KMS-11 (cell line): ENCODE measurements around the gene GLS.

Experiments
- H2AFZ ChIP-seq: fragments of 200-600 bp; sonication (generic); 2 replicates; pipeline ENCODE4 v1.6.1; 2016; ENCODE audit warnings: antibody characterized with exemption, mixed run types, low read depth
- H3K27ac ChIP-seq: fragments of 200-600 bp; sonication (generic); 2 replicates; pipeline ENCODE4 v1.6.1; 2016; ENCODE audit warnings: mild to moderate bottlenecking, mixed run types
- H3K27me3 ChIP-seq: fragments of 200-600 bp; sonication (generic); 2 replicates; pipeline ENCODE4 v1.6.1; 2017; ENCODE audit warnings: mild to moderate bottlenecking, low read depth, mixed run types, moderate library complexity; ENCODE audit not compliant: insufficient read depth
- H3K36me3 ChIP-seq: fragments of 200-600 bp; sonication (generic); 2 replicates; pipeline ENCODE4 v1.6.1; 2017; ENCODE audit warnings: mild to moderate bottlenecking, mixed run types; ENCODE audit not compliant: insufficient read depth
- H3K4me1 ChIP-seq: fragments of 200-600 bp; sonication (generic); 2 replicates; pipeline ENCODE4 v1.6.1; 2016; ENCODE audit warnings: mild to moderate bottlenecking, low read depth, mixed run types; ENCODE audit not compliant: poor library complexity, severe bottlenecking
- H3K4me2 ChIP-seq: fragments of 200-600 bp; sonication (generic); 2 replicates; pipeline ENCODE4 v1.7.0; 2016; ENCODE audit warnings: mild to moderate bottlenecking, mixed run types
- H3K4me3 ChIP-seq: fragments of 200-600 bp; sonication (generic); IDR thresholded peaks from 2 replicates; pipeline ENCODE4 v1.6.1; 2017; ENCODE audit warnings: low read depth, low read length, mixed read lengths; ENCODE audit not compliant: insufficient read depth
- H3K79me2 ChIP-seq: fragments of 200-600 bp; sonication (generic); 2 replicates; pipeline ENCODE4 v1.6.1; 2016; ENCODE audit warnings: low read depth, mixed run types; ENCODE audit not compliant: insufficient read depth
- H3K9ac ChIP-seq: fragments of 200-600 bp; sonication (generic); 2 replicates; pipeline ENCODE4 v1.6.1; 2016; ENCODE audit warnings: mild to moderate bottlenecking, mixed run types
- H4K20me1 ChIP-seq: fragments of 200-600 bp; sonication (generic); 2 replicates; pipeline ENCODE4 v1.6.1; 2016; ENCODE audit warnings: mild to moderate bottlenecking, mixed run types; ENCODE audit not compliant: insufficient read depth
- CTCF ChIP-seq: fragments of 200-600 bp; sonication (generic); conservative IDR thresholded peaks from 2 replicates; pipeline ENCODE4 v1.6.1; 2017; ENCODE audit warnings: low read depth, mild to moderate bottlenecking, antibody characterized with exemption, low read length, moderate library complexity, mixed read lengths

GLS gene

GRCh38 chr2:190836767-190837166, 43.9 kb upstream of the GLS start:
- no peak overlapping the region for H3K9ac ChIP-seq
- H3K27ac ChIP-seq: no peak overlapping the region
- no peak overlapping the region for H2AFZ ChIP-seq
- H3K79me2 ChIP-seq: no peaks in the 10 kb centered on the region
- no peaks in the 10 kb centered on the region for H3K36me3 ChIP-seq
- no peak overlapping the region for H3K4me2 ChIP-seq
- H4K20me1 ChIP-seq: no peaks in the 10 kb centered on the region
- H3K4me1 ChIP-seq: no peaks in the 10 kb centered on the region
- no peak for TF ChIP-seq CTCF
- no peak overlapping the region for H3K4me3 ChIP-seq
- no peaks in the 10 kb centered on the region for H3K27me3 ChIP-seq

GRCh38 chr2:190837420-190837819, 43.2 kb upstream of the GLS start:
- no peaks in the 10 kb centered on the region for H3K4me1 ChIP-seq
- no peak overlapping the region for H3K4me3 ChIP-seq
- H3K9ac ChIP-seq: no peak overlapping the region
- no peak overlapping the region for H3K4me2 ChIP-seq
- H3K36me3 ChIP-seq: no peaks in the 10 kb centered on the region
- H3K79me2 ChIP-seq: no peaks in the 10 kb centered on the region
- H4K20me1 ChIP-seq: no peaks in the 10 kb centered on the region
- H2AFZ ChIP-seq: no peak overlapping the region
- TF ChIP-seq CTCF: no peak
- no peak overlapping the region for H3K27ac ChIP-seq
- H3K27me3 ChIP-seq: no peaks in the 10 kb centered on the region

- Histone ChIP-seq H3K9ac (no peak overlapping the region), H3K27ac (no peak overlapping the region), H4K20me1 (no peaks in the 10 kb centered on the region), H3K27me3 (no peaks in the 10 kb centered on the region), H3K79me2 (no peaks in the 10 kb centered on the region), H3K36me3 (no peaks in the 10 kb centered on the region), H3K4me1 (no peaks in the 10 kb centered on the region), H3K4me3 (no peak overlapping the region), H2AFZ (no peak overlapping the region), H3K4me2 (no peak overlapping the region)
- no peak for TF ChIP-seq CTCF
These were observed 42.7 kb upstream of the GLS start for GRCh38 chr2:190837952-190838361.

DNA sequence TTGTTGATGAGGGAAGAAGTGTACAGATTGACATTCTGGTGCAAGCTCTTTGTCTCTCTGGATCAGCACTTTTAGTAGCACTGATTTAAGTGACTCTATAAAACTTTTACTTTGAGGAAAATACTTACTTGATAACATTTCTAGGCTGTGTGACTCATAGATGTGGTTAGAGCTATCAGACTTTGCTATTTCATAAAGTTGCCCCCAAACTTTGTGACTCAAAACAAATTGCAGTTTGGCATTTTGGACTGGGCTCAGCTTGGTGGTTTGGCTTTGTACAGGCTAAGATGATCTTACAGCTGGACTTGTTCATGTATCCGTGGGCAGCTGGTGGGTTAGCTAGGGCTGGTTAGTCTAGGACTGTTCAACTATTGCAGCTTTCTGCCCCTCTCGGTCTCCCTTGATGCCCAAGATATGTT, 42.1 kb upstream of the GLS start:
- Histone ChIP-seq H3K27me3 (no peaks in the 10 kb centered on the region), H3K4me1 (no peaks in the 10 kb centered on the region), H3K27ac (no peak overlapping the region), H3K4me3 (no peak overlapping the region), H3K79me2 (no peaks in the 10 kb centered on the region), H3K4me2 (no peak overlapping the region), H4K20me1 (no peaks in the 10 kb centered on the region), H3K36me3 (no peaks in the 10 kb centered on the region), H3K9ac (no peak overlapping the region), H2AFZ (no peak overlapping the region)
- no peak for TF ChIP-seq CTCF
